HG03342 (cell line): ENCODE measurements around the gene CMAS.
"Not testable (repeated sequence)": the region's sequence is repeated elsewhere in the genome, so short reads cannot be mapped to it uniquely, and the experiment has no call there.

Experiments
- ATAC-seq: cut with Tn5 transposase; IDR thresholded peaks from one replicate; pipeline ENCODE4 v1.9.1; 2021; ENCODE audit warnings: mild to moderate bottlenecking, moderate library complexity; ENCODE audit not compliant: unreplicated experiment

Gene CMAS

GRCh38 chr12:22046968-22047390 is 961 bp downstream of the CMAS start:
- ATAC-seq, result no peak

GRCh38 chr12:22047494-22047893 is 1.5 kb downstream of the CMAS start:
- no peak for ATAC-seq

- no peak for ATAC-seq
Measured at GRCh38 chr12:22048351-22049041, 2.5 kb downstream of the CMAS start.

GRCh38 chr12:22050078-22050477 is 4.1 kb downstream of the CMAS start:
- ATAC-seq, result no peak

- ATAC-seq, result no peak
Measured at GRCh38 chr12:22051114-22051698, 5.2 kb downstream of the CMAS start.

- ATAC-seq, result not testable (repeated sequence)
Measured at GRCh38 chr12:22052994-22053393, 7.0 kb downstream of the CMAS start.

- ATAC-seq, result no peak
Measured at GRCh38 chr12:22054155-22054554, 8.1 kb downstream of the CMAS start.

- ATAC-seq, result no peak
Measured at GRCh38 chr12:22056607-22057006, 10.6 kb downstream of the CMAS start.

GRCh38 chr12:22059976-22060647 is 14.1 kb downstream of the CMAS start:
- no peak for ATAC-seq

GRCh38 chr12:22064968-22065367 is 18.9 kb downstream of the CMAS start:
- no peak for ATAC-seq

GRCh38 chr12:22066310-22066709 is 20.3 kb downstream of the CMAS start:
- ATAC-seq, result no peak

GRCh38 chr12:22069851-22070250 is 23.8 kb downstream of the CMAS start:
- no peak for ATAC-seq

GRCh38 chr12:22082190-22082701 is 36.2 kb downstream of the CMAS start:
- ATAC-seq, result no peak

GRCh38 chr12:22083167-22083566 is 37.1 kb downstream of the CMAS start:
- no peak for ATAC-seq

- ATAC-seq, result no peak
Measured at GRCh38 chr12:22084852-22085251, 38.8 kb downstream of the CMAS start.

- ATAC-seq, result no peak
Measured at GRCh38 chr12:22088886-22089285, 42.9 kb downstream of the CMAS start.

GRCh38 chr12:22089486-22089885 is 43.5 kb downstream of the CMAS start:
- no peak for ATAC-seq

- not testable (repeated sequence) for ATAC-seq
Measured at GRCh38 chr12:22099062-22099461, 53.0 kb downstream of the CMAS start.

GRCh38 chr12:22100958-22101748 is 55.1 kb downstream of the CMAS start:
- peak; percentile 72 for ATAC-seq

GRCh38 chr12:22101749-22102243 is 55.8 kb downstream of the CMAS start:
- ATAC-seq, result peak; percentile 40

GRCh38 chr12:22103418-22103817 is 57.4 kb downstream of the CMAS start:
- ATAC-seq, result no peak
